ENCODE data around the gene CDC5L. TPM values are rescaled to one million over a fixed set of nuclear protein-coding genes. Genes with fewer than 3 reads are reported as not detected.

Gene CDC5L
- total RNA-seq, 5 donors from 2014 or later (not counting 1 experiment from before 2014, with no cell fraction given) = 16.9 to 18.8 (median 17.9) TPM

- CTCF ChIA-PET = no interaction called here
- H3K4me1 Mint-ChIP-seq = no peaks in the 10 kb centered on the region
- POLR2A ChIA-PET = no interaction called here
Measured at GRCh38 chr6:44353336-44353735, 34.2 kb upstream of the CDC5L start.

GRCh38 chr6:44355640-44356039, 31.9 kb upstream of the CDC5L start:
- Histone ChIP-seq H3K27me3 (replicated peaks in 1 of 2; ENCODE audit: control insufficient read depth in 2 of 2, extremely low read depth in 1 of 2, insufficient read depth in 2 of 2, low read length in 1 of 2) (peaks cover 0 to 3% of the 10 kb centered on the region in 2 experiments), H3K4me3 (ENCODE audit: control insufficient read depth in 1 of 2, extremely low read depth in 1 of 2, low read length in 1 of 2) (no peak overlapping the region), H3K27ac (ENCODE audit: low read length) (no peak overlapping the region), H3K9me3 (no peaks in the 10 kb centered on the region), H3K36me3 (ENCODE audit: control insufficient read depth in 2 of 2, extremely low read depth in 1 of 2, insufficient read depth in 1 of 2, low read length in 1 of 2) (no peaks in the 10 kb centered on the region), H3K4me1 (ENCODE audit: control insufficient read depth in 1 of 2, extremely low read depth in 1 of 2, insufficient read depth in 2 of 2, low read length in 2 of 2) (no peaks in the 10 kb centered on the region)
- no peak for DNase-seq
- ChIA-PET CTCF (no interaction called here), POLR2A (no interaction called here)
- WGBS (ENCODE audit: insufficient coverage) = 81% methylated on average over 2 of the region's 4 CpGs
- Mint-ChIP-seq H3K36me3 (no peaks in the 10 kb centered on the region), H3K27me3 (peaks cover 4 to 8% of the 10 kb centered on the region in 2 donors), H3K4me1 (no peaks in the 10 kb centered on the region), H3K27ac (no peak overlapping the region), H3K4me3 (no peak overlapping the region), H3K9me3 (peaks cover 0 to 4% (median 4%) of the 10 kb centered on the region in 3 donors)
- no peak for ATAC-seq (replicated peaks in 1 of 4)

More at GRCh38 chr6:44353336-44353735, 34.2 kb upstream of the CDC5L start:
- no peak for ATAC-seq (replicated peaks in 1 of 4)
- DNase-seq = no peak
- Mint-ChIP-seq H3K27me3 (peaks cover 4 to 7% of the 10 kb centered on the region in 2 donors), H3K4me3 (no peak overlapping the region), H3K27ac (no peak overlapping the region), H3K36me3 (no peaks in the 10 kb centered on the region), H3K9me3 (peaks cover 0 to 4% (median 4%) of the 10 kb centered on the region in 3 donors)
- H3K36me3 ChIP-seq (ENCODE audit: control insufficient read depth in 2 of 2, extremely low read depth in 1 of 2, insufficient read depth in 1 of 2, low read length in 1 of 2) = no peaks in the 10 kb centered on the region
- H3K27me3 ChIP-seq (replicated peaks in 1 of 2; ENCODE audit: control insufficient read depth in 2 of 2, extremely low read depth in 1 of 2, insufficient read depth in 2 of 2, low read length in 1 of 2) = peaks cover 0 to 8% of the 10 kb centered on the region in 2 experiments
- H3K27ac ChIP-seq (ENCODE audit: low read length) = no peak overlapping the region
- no peaks in the 10 kb centered on the region for H3K4me1 ChIP-seq (ENCODE audit: control insufficient read depth in 1 of 2, extremely low read depth in 1 of 2, insufficient read depth in 2 of 2, low read length in 2 of 2)
- H3K4me3 ChIP-seq (ENCODE audit: control insufficient read depth in 1 of 2, extremely low read depth in 1 of 2, low read length in 1 of 2) = no peak overlapping the region
- WGBS (ENCODE audit: insufficient coverage) = no CpG with 5 or more reads among the region's 2 CpGs
- no peaks in the 10 kb centered on the region for H3K9me3 ChIP-seq

- CTCF ChIA-PET = no interaction called here
- ATAC-seq (replicated peaks in 1 of 4) (no peak), DNase-seq (no peak)
- H3K4me1 Mint-ChIP-seq = no peaks in the 10 kb centered on the region
- Histone ChIP-seq H3K27ac (ENCODE audit: low read length) (no peak overlapping the region), H3K9me3 (no peaks in the 10 kb centered on the region), H3K27me3 (replicated peaks in 1 of 2; ENCODE audit: control insufficient read depth in 2 of 2, extremely low read depth in 1 of 2, insufficient read depth in 2 of 2, low read length in 1 of 2) (peaks cover 0 to 3% of the 10 kb centered on the region in 2 experiments), H3K4me1 (ENCODE audit: control insufficient read depth in 1 of 2, extremely low read depth in 1 of 2, insufficient read depth in 2 of 2, low read length in 2 of 2) (no peaks in the 10 kb centered on the region), H3K36me3 (ENCODE audit: control insufficient read depth in 2 of 2, extremely low read depth in 1 of 2, insufficient read depth in 1 of 2, low read length in 1 of 2) (no peaks in the 10 kb centered on the region), H3K4me3 (ENCODE audit: control insufficient read depth in 1 of 2, extremely low read depth in 1 of 2, low read length in 1 of 2) (no peak overlapping the region)
- H3K27me3 Mint-ChIP-seq = peaks cover 8 to 12% of the 10 kb centered on the region in 2 donors
- no CpG with 5 or more reads among the region's 1 CpG for WGBS (ENCODE audit: insufficient coverage)
- no peak overlapping the region for H3K27ac Mint-ChIP-seq
- H3K9me3 Mint-ChIP-seq = peaks cover 0 to 4% (median 4%) of the 10 kb centered on the region in 3 donors
- no peaks in the 10 kb centered on the region for H3K36me3 Mint-ChIP-seq
- no peak overlapping the region for H3K4me3 Mint-ChIP-seq
- POLR2A ChIA-PET = interaction anchor here in 1 of 2 donors (0.6 kb wide), 1 partner anchor 44 kb away, joined by 4 read pairs; no protein-coding TSS in a partner anchor
Measured at GRCh38 chr6:44356487-44356886, 31.0 kb upstream of the CDC5L start.

GRCh38 chr6:44359973-44360372, 27.5 kb upstream of the CDC5L start:
- no peak overlapping the region for H3K4me3 ChIP-seq (ENCODE audit: control insufficient read depth in 1 of 2, extremely low read depth in 1 of 2, low read length in 1 of 2)
- H3K36me3 ChIP-seq (ENCODE audit: control insufficient read depth in 2 of 2, extremely low read depth in 1 of 2, insufficient read depth in 1 of 2, low read length in 1 of 2) = no peaks in the 10 kb centered on the region
- peaks cover 0 to 3% of the 10 kb centered on the region in 2 experiments for H3K27me3 ChIP-seq (replicated peaks in 1 of 2; ENCODE audit: control insufficient read depth in 2 of 2, extremely low read depth in 1 of 2, insufficient read depth in 2 of 2, low read length in 1 of 2)
- peaks cover 0 to 4% (median 4%) of the 10 kb centered on the region in 3 donors for H3K9me3 Mint-ChIP-seq
- CTCF ChIA-PET = no interaction called here
- H3K27ac Mint-ChIP-seq = no peak overlapping the region
- H3K36me3 Mint-ChIP-seq = no peaks in the 10 kb centered on the region
- WGBS (ENCODE audit: insufficient coverage) = 80% methylated on average over 1 of the region's 3 CpGs
- peaks cover 13 to 16% of the 10 kb centered on the region in 2 donors for H3K27me3 Mint-ChIP-seq
- ATAC-seq (replicated peaks in 1 of 4) = no peak
- no peak for DNase-seq
- no peak overlapping the region for H3K27ac ChIP-seq (ENCODE audit: low read length)
- no peaks in the 10 kb centered on the region for H3K4me1 Mint-ChIP-seq
- no peaks in the 10 kb centered on the region for H3K9me3 ChIP-seq
- POLR2A ChIA-PET = no interaction called here
- no peaks in the 10 kb centered on the region for H3K4me1 ChIP-seq (ENCODE audit: control insufficient read depth in 1 of 2, extremely low read depth in 1 of 2, insufficient read depth in 2 of 2, low read length in 2 of 2)
- no peak overlapping the region for H3K4me3 Mint-ChIP-seq

- Mint-ChIP-seq H3K36me3 (no peaks in the 10 kb centered on the region), H3K4me3 (no peak overlapping the region), H3K27me3 (peaks cover 10 to 11% of the 10 kb centered on the region in 2 donors), H3K27ac (no peak overlapping the region), H3K9me3 (no peaks in the 10 kb centered on the region), H3K4me1 (no peaks in the 10 kb centered on the region)
- Histone ChIP-seq H3K27me3 (replicated peaks in 1 of 2; ENCODE audit: control insufficient read depth in 2 of 2, extremely low read depth in 1 of 2, insufficient read depth in 2 of 2, low read length in 1 of 2) (peaks cover 0 to 3% of the 10 kb centered on the region in 2 experiments), H3K36me3 (ENCODE audit: control insufficient read depth in 2 of 2, extremely low read depth in 1 of 2, insufficient read depth in 1 of 2, low read length in 1 of 2) (no peaks in the 10 kb centered on the region), H3K4me1 (ENCODE audit: control insufficient read depth in 1 of 2, extremely low read depth in 1 of 2, insufficient read depth in 2 of 2, low read length in 2 of 2) (no peaks in the 10 kb centered on the region), H3K9me3 (no peaks in the 10 kb centered on the region), H3K4me3 (ENCODE audit: control insufficient read depth in 1 of 2, extremely low read depth in 1 of 2, low read length in 1 of 2) (no peak overlapping the region), H3K27ac (ENCODE audit: low read length) (no peak overlapping the region)
- ChIA-PET CTCF (no interaction called here), POLR2A (no interaction called here)
- DNase-seq = no peak
- no peak for ATAC-seq (replicated peaks in 1 of 4)
- 79% methylated on average over 5 of the region's 6 CpGs for WGBS (ENCODE audit: insufficient coverage)
Measured at GRCh38 chr6:44361947-44362346, 25.6 kb upstream of the CDC5L start.

- 92% methylated on average over 2 of the region's 3 CpGs for WGBS (ENCODE audit: insufficient coverage)
- no peaks in the 10 kb centered on the region for H3K4me1 Mint-ChIP-seq
Measured at GRCh38 chr6:44363377-44363926, 24.1 kb upstream of the CDC5L start.

More at GRCh38 chr6:44363377-44363926, 24.1 kb upstream of the CDC5L start:
- Mint-ChIP-seq H3K36me3 (no peaks in the 10 kb centered on the region), H3K4me3 (no peak overlapping the region), H3K27me3 (peaks cover 17 to 18% of the 10 kb centered on the region in 2 donors), H3K9me3 (no peaks in the 10 kb centered on the region), H3K27ac (no peak overlapping the region)
- DNase-seq = no peak
- CTCF ChIA-PET = no interaction called here
- Histone ChIP-seq H3K9me3 (no peaks in the 10 kb centered on the region), H3K4me3 (ENCODE audit: control insufficient read depth in 1 of 2, extremely low read depth in 1 of 2, low read length in 1 of 2) (no peak overlapping the region), H3K27me3 (replicated peaks in 1 of 2; ENCODE audit: control insufficient read depth in 2 of 2, extremely low read depth in 1 of 2, insufficient read depth in 2 of 2, low read length in 1 of 2) (peaks cover 0 to 8% of the 10 kb centered on the region in 2 experiments), H3K36me3 (ENCODE audit: control insufficient read depth in 2 of 2, extremely low read depth in 1 of 2, insufficient read depth in 1 of 2, low read length in 1 of 2) (no peaks in the 10 kb centered on the region), H3K4me1 (ENCODE audit: control insufficient read depth in 1 of 2, extremely low read depth in 1 of 2, insufficient read depth in 2 of 2, low read length in 2 of 2) (no peaks in the 10 kb centered on the region), H3K27ac (ENCODE audit: low read length) (no peak overlapping the region)
- no peak for ATAC-seq (replicated peaks in 1 of 4)
- POLR2A ChIA-PET = no interaction called here
